DMS79 (cell line): ENCODE measurements around the gene ZDHHC16.
A peak's percentile ranks its signal among the peaks of the same experiment; 100 is the strongest.

ENCODE experiments used
- DNase-seq: peaks from one replicate; lab custom pipeline; 2025; lab: John Stamatoyannopoulos, UW

Gene ZDHHC16

DNA sequence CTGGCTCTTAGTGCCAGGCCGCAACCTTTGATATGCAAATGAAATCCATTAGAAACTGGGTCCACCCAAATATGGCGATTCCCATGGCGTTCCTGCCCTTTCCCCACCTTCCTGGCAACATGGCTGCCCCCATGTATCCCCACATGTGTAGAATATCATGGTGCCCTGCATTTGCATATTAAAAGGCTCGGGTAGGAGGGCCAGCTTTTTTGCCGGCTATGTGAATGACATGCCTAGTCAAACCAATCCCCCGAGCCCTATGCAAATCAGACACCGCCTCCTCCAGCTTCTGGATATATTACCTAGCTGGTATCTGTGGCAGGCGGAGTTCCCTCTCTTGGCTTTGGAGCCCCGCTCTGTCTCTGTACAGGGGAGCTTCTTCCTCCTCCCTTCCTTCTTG, 34.0 kb downstream of the ZDHHC16 start:
- DNase-seq = no peak

- no peak for DNase-seq
Measured at GRCh38 chr10:97481071-97481470, 35.1 kb downstream of the ZDHHC16 start.

- no peak for DNase-seq
Measured at GRCh38 chr10:97482381-97482780, 36.4 kb downstream of the ZDHHC16 start.

GRCh38 chr10:97483506-97483905, 37.5 kb downstream of the ZDHHC16 start:
- DNase-seq = no peak

- no peak for DNase-seq
Measured at GRCh38 chr10:97483921-97484320, 37.9 kb downstream of the ZDHHC16 start.

DNA sequence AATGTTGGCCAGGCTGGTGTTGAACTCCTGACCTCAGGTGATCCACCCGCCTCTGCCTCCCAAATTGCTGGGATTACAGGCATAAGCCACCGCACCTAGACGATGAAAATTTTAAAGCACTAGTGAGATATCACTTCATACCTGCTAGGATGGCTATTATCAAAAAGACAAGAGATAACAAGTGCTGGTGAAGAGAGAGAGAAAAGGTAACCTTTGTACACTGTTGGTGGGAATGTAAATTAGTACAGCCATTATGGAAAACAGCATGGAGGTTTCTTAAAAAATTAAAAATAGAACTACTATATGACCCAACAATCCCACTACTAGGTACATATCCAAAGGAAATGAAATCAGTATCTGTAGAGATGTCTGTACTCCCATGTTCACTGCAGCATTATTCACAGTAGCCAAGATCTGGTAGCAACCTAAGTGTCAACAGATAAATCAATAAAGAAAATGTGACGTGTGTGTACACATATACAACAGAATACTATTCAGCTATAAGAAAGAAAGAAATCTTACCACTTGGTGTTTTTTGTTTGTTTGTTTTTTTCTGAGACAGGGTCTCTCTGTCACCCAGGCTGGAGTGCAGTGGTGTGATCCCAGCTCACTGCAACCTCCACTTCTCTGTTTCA, 39.8 kb downstream of the ZDHHC16 start:
- no peak for DNase-seq

GRCh38 chr10:97490592-97490991, 44.6 kb downstream of the ZDHHC16 start:
- DNase-seq = no peak

DNA sequence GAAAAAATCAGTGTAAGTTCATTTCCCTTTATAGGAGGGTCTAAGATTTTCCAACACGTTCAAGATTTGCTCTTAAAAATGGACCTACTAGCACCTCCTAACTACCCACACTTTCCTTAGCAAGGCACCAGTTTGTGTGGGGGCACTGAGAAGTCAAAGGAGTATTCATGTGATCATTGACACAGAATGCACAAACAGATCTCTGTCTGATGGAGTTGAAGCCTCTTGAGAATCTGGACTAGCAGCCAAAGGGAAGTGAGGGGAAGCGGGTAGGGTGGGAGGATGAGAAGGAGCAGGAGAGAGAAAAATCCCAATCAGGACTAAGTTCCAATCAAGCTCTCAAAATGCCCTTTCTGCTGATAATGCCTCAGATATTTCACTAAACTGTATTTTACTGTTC, 48.2 kb downstream of the ZDHHC16 start:
- DNase-seq = no peak

GRCh38 chr10:97494863-97495506, 49.0 kb downstream of the ZDHHC16 start:
- no peak for DNase-seq

DNA sequence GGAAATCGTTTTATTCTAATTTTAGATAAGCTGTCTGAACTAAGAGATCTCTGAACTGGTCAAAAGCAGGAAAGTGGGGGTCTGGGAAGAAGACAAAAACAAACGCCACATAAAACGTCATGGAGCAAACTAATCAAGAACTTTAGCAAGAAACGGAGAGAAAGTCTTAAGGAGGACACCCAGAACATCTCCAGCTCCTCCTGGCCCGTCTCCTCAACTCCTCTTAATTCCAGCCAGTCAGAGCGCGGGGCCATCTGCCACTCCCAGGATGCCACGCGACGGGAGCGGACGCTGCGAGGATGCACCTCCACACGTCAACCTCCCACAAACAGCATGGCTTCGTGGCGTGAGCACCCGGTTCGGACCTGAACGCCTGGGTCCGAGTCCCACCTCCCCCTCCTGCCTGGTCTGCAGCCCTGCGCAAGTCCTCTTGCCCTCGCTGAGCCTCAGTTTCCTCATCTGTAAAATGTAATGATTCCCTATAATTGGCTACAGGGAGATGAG, 51.6 kb downstream of the ZDHHC16 start:
- peak; percentile 24 for DNase-seq

DNA sequence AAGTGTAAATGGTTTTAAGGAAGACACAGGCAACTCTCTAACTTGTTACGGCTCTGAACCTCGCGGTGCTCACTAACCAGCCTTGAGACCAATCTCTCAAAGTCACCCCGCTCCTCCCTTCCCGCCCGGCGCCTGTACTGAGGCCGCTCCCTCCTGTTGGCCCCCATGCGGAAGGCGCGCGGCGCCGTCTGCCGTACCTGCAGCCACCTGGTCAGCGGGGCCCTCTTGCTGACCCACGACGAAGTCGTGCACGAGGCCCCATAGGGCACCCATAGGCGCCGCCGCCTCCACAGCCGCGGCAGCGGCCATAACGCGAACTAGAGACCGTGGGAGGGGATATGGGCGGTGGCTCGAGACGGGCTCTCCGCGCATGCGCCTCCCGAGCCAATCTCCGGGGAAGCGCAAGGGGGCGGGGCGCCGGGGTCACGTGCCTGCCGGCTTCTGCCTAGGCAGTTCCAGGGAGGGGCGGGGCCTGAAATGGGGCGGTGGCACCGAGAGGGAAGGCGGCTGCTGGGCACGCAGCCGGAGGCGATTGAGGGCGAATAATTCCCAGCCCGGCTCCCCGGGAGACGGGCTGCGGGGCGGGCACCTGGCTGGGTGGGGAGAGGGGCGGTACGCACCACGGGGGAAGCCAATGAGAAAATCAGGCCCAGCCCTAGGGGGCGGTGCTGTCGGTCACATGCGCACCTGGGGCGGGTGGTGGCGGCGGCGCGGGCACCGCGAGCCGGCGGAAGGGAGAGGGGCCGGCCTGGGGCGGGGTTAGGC, 52.3 kb downstream of the ZDHHC16 start, which contains the start of gene MMS19:
Gene MMS19 (minus strand): TSS at position 347 of the 765 bp plus-strand sequence. CDS start 38 bp downstream, at position 309.
- DNase-seq = peak; percentile 79

- no peak for DNase-seq
Measured at GRCh38 chr10:97498841-97499560, 53.0 kb downstream of the ZDHHC16 start, which contains the start of gene UBTD1. Gene UBTD1 (plus strand): TSS chr10:97498924. CDS start chr10:97499204, 280 bp downstream.

- no peak for DNase-seq
Measured at GRCh38 chr10:97499561-97500296, 53.8 kb downstream of the ZDHHC16 start.

- DNase-seq = no peak
Measured at GRCh38 chr10:97500297-97500575, 54.3 kb downstream of the ZDHHC16 start.

DNA sequence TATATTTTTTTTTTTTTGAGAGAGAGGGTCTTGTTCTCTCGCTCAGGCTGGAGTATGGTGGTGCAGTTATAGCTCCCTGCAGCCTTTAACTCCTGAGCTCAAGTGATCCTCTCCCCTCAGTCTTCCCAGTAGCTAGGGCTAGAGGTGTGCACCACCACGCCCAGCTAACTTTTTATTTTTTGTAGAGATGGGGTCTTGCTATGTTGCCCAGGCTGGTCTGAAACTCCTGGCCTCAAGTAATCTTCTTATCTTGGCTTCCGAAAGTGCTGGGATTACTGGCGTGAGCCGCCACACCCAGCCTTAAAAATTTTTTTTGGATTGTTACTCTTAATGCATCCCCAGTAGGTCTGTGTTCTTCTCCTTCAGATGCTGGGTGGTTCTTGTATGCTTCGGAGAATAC, 56.9 kb downstream of the ZDHHC16 start:
- DNase-seq = no peak

GRCh38 chr10:97503406-97503805, 57.4 kb downstream of the ZDHHC16 start:
- no peak for DNase-seq

- DNase-seq = no peak
Measured at GRCh38 chr10:97505152-97505551, 59.2 kb downstream of the ZDHHC16 start.

GRCh38 chr10:97506199-97506991, 60.4 kb downstream of the ZDHHC16 start:
- DNase-seq = no peak
